ENCODE results near the gene AURKB.
"Not testable (repeated sequence)": the region's sequence is repeated elsewhere in the genome, so short reads cannot be mapped to it uniquely, and the experiment has no call there.

AURKB gene

GRCh38 chr17:8224891-8225812 lies 14.8 kb upstream of the AURKB start:
- no peak for DNase-seq

- peak in 3 of 5 experiments; percentile 32 to 80 (median 35) for DNase-seq
Observed at GRCh38 chr17:8223356-8224126, 13.2 kb upstream of the AURKB start.

- peak; percentile 70 to 94 (median 83) for DNase-seq
Observed at GRCh38 chr17:8222630-8223355, 12.4 kb upstream of the AURKB start.

- DNase-seq, result peak in 1 of 5 experiments; percentile 90
Observed at GRCh38 chr17:8222380-8222629, 11.9 kb upstream of the AURKB start.

- DNase-seq, result peak; percentile 61 to 90 (median 82)
Observed at GRCh38 chr17:8221663-8222379, 11.4 kb upstream of the AURKB start.

- DNase-seq, result peak; percentile 50 to 90 (median 76)
Observed at GRCh38 chr17:8220783-8221662, 10.6 kb upstream of the AURKB start.

- not testable (repeated sequence) for DNase-seq
Observed at GRCh38 chr17:8214000-8214399, 3.6 kb upstream of the AURKB start.

- DNase-seq, result no peak
Observed at GRCh38 chr17:8212312-8213180, 2.2 kb upstream of the AURKB start.

GRCh38 chr17:8210761-8211458 lies 535 bp upstream of the AURKB start:
- DNase-seq, result no peak

GRCh38 chr17:8206536-8206935 lies 3.8 kb downstream of the AURKB start:
- DNase-seq, result no peak

GRCh38 chr17:8204761-8205555 lies 5.4 kb downstream of the AURKB start:
- no peak for DNase-seq

- peak in 3 of 5 experiments; percentile 36 to 94 (median 51) for DNase-seq
Observed at GRCh38 chr17:8192070-8192815, 18.1 kb downstream of the AURKB start.

GRCh38 chr17:8190506-8190905 lies 19.9 kb downstream of the AURKB start:
- DNase-seq, result no peak

GRCh38 chr17:8189711-8190477 lies 20.5 kb downstream of the AURKB start, which contains the start of gene BORCS6:
TSS of gene BORCS6 (minus strand) at chr17:8190180. CDS start at chr17:8190140, 40 bp downstream.
- peak; percentile 85 to 99 (median 94) for DNase-seq

- peak in 2 of 5 experiments; percentile 16 to 52 for DNase-seq
Observed at GRCh38 chr17:8189041-8189710, 21.2 kb downstream of the AURKB start.

- DNase-seq, result no peak
Observed at GRCh38 chr17:8188263-8188839, 22.0 kb downstream of the AURKB start.

All from T-helper 2 cell (primary cell).